CD14-positive monocyte (primary cell): Measurements from ENCODE around the gene TYMP. TPM values are rescaled to one million over a fixed set of nuclear protein-coding genes. Genes with fewer than 3 reads are reported as not detected.

Experiments
- DNase-seq, 3 donors: peaks; one replicate each; pipeline ENCODE4 v3.0.0-alpha.2; 2011 to 2022
- H2AFZ ChIP-seq: 2 replicates; pipeline ENCODE4 v1.6.0; 2012; ENCODE audit warnings: mild to moderate bottlenecking, low read depth, low read length, inconsistent platforms; ENCODE audit not compliant: insufficient read depth, poor library complexity, severe bottlenecking
- H3K27ac ChIP-seq, 2 donors: 1 replicate in 1 of 2; 2 replicates in 1 of 2; pipeline ENCODE4 v1.5.1; 2012 to 2013; ENCODE audit warnings: low read length in 2 of 2, control low read depth in 1 of 2, inconsistent platforms in 1 of 2, low read depth in 1 of 2, mild to moderate bottlenecking in 1 of 2
- H3K27me3 ChIP-seq, 2 donors: one replicate each; pipeline versions ENCODE4 v1.6.0 to v1.6.1; 2011 to 2013; ENCODE audit warnings: low read length in 2 of 2; ENCODE audit not compliant: control insufficient read depth in 2 of 2, insufficient read depth in 2 of 2
- H3K36me3 ChIP-seq, 2 donors: replicated peaks in 1 of 2; 1 replicate in 1 of 2; 2 replicates in 1 of 2; pipeline versions ENCODE4 v1.5.1 to v1.6.1; 2012 to 2013; ENCODE audit warnings: low read length in 2 of 2, control low read depth in 1 of 2, inconsistent platforms in 1 of 2, mild to moderate bottlenecking in 1 of 2; ENCODE audit not compliant: insufficient read depth in 2 of 2, control insufficient read depth in 1 of 2
- H3K4me1 ChIP-seq, 2 donors: 1 replicate in 1 of 2; 2 replicates in 1 of 2; pipeline versions ENCODE4 v1.5.1 to v1.6.1; 2012 to 2013; ENCODE audit warnings: low read length in 2 of 2, control low read depth in 1 of 2, inconsistent platforms in 1 of 2, mild to moderate bottlenecking in 1 of 2, moderate library complexity in 1 of 2; ENCODE audit not compliant: insufficient read depth in 2 of 2, control insufficient read depth in 1 of 2
- H3K4me2 ChIP-seq: replicated peaks from 2 replicates; pipeline ENCODE3; 2012; ENCODE audit warnings: low read length, moderate library complexity, mild to moderate bottlenecking; ENCODE audit not compliant: poor library complexity, severe bottlenecking; ENCODE audit errors: extremely low read depth
- H3K4me3 ChIP-seq, 3 experiments: fragments of 200-600 bp in 1 of 3; sonication (generic) in 1 of 3; replicated peaks in 1 of 3; 1 replicate in 2 of 3; 2 replicates in 1 of 3; pipeline ENCODE4 v1.5.1; 2011 to 2013; ENCODE audit warnings: low read length in 3 of 3, mild to moderate bottlenecking in 3 of 3, control low read depth in 2 of 3, low read depth in 2 of 3, inconsistent platforms in 1 of 3, moderate library complexity in 1 of 3
- H3K79me2 ChIP-seq: 2 replicates; pipeline ENCODE4 v1.6.0; 2012; ENCODE audit warnings: mild to moderate bottlenecking, control low read depth, inconsistent platforms, low read length, moderate library complexity; ENCODE audit not compliant: insufficient read depth
- H3K9ac ChIP-seq: 2 replicates; pipeline ENCODE4 v1.6.0; 2017; ENCODE audit warnings: low read length, mild to moderate bottlenecking; ENCODE audit not compliant: insufficient read depth, poor library complexity, severe bottlenecking
- H3K9me3 ChIP-seq, 2 donors: replicated peaks in 1 of 2; 1 replicate in 1 of 2; 2 replicates in 1 of 2; pipeline versions ENCODE4 v1.5.1 to v1.6.1; 2012 to 2013; ENCODE audit warnings: low read length in 2 of 2, control low read depth in 1 of 2; ENCODE audit not compliant: control insufficient read depth in 1 of 2, insufficient read depth in 1 of 2
- H4K20me1 ChIP-seq: 2 replicates; pipeline ENCODE4 v1.6.0; 2012; ENCODE audit warnings: mild to moderate bottlenecking, low read length, control low read depth, moderate library complexity; ENCODE audit not compliant: insufficient read depth
- H3K27ac Mint-ChIP-seq, 7 donors: one replicate each; pipeline ENCODE4 v1.8.0; 2020; ENCODE audit warnings: mild to moderate bottlenecking in 7 of 7, mixed read lengths in 7 of 7, moderate library complexity in 6 of 7, inconsistent platforms in 2 of 7
- H3K27me3 Mint-ChIP-seq, 3 donors: one replicate each; pipeline ENCODE4 v1.8.0; 2021 to 2022; ENCODE audit warnings: low read depth in 3 of 3, mild to moderate bottlenecking in 3 of 3, mixed read lengths in 3 of 3, moderate library complexity in 3 of 3, inconsistent platforms in 1 of 3
- H3K36me3 Mint-ChIP-seq, 2 donors: one replicate each; pipeline ENCODE4 v1.8.0; 2020; ENCODE audit warnings: mixed read lengths in 2 of 2, inconsistent platforms in 1 of 2, mild to moderate bottlenecking in 1 of 2
- H3K4me1 Mint-ChIP-seq: one replicate; pipeline ENCODE4 v1.8.0; 2020; ENCODE audit warnings: mild to moderate bottlenecking, mixed read lengths
- H3K4me3 Mint-ChIP-seq, 2 donors: one replicate each; pipeline ENCODE4 v1.8.0; 2020; ENCODE audit warnings: mild to moderate bottlenecking in 2 of 2, mixed read lengths in 2 of 2, moderate library complexity in 1 of 2
- H3K9me3 Mint-ChIP-seq, 7 donors: one replicate each; pipeline ENCODE4 v1.8.0; 2020 to 2022; ENCODE audit warnings: mixed read lengths in 7 of 7, mild to moderate bottlenecking in 6 of 7, moderate library complexity in 6 of 7, inconsistent platforms in 2 of 7
- WGBS: methylation state at CpG from one replicate; pipeline ENCODE4 v1.1.5; 2013; ENCODE audit warnings: missing lambda C conversion rate; ENCODE audit not compliant: insufficient coverage; 5-methylcytosine and 5-hydroxymethylcytosine counted together
- intact Hi-C, 2 donors: fragments of 100-400 bp; cut with micrococcal nuclease; formaldehyde crosslinking; loops; one replicate each; pipeline versions ENCODE4 v1.15.0 to v1.15.1; 2023
- polyA plus RNA-seq, 3 donors: library from polyadenylated mRNA; depleted of rRNA in 1 of 3; unstranded in 2 of 3; stranded (reverse) in 1 of 3; fragments of 300-500 nt in 2 of 3; fragments of >200 nt in 1 of 3; fragmentation: Illumina TruSeq in 2 of 3; gene quantifications; 1 replicate in 2 of 3; 2 replicates in 1 of 3; pipeline ENCODE4 v1.2.3, GENCODE V29; 2012 to 2021
- TF ChIP-seq, protein P1 (sequence below): fragments of 200-600 bp; IDR thresholded peaks from one replicate; pipeline ENCODE4 v1.8.0; 2022; ENCODE audit warnings: antibody characterized with exemption, mild to moderate bottlenecking

Gene TYMP
- polyA plus RNA-seq, 3 donors: 787 to 994 (median 955) TPM

DNA sequence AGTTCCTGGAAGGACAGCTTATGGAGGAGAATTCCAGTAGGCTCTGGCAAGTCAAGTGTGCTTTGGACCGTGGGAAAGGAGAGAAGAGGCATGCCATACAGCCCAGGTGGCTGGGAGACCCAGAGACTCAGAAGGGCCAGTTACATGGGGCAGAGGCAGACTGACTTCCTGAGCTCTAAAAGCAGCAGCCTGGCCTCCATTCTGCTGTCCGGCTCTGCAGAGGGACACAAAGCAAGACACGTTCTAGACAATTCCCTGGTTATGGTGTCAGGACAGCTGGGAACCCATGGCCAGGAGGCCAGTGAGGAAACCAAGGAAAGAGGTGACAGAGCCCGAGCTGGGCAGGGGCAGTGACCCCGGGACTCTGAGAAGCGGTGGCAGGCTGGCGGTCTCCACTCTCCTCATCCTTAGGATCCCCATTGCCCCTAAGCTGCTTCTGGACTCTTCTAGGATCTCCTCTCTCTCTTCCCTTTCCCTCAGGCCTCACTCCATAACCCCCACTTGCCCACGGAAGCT is 45.7 kb upstream of the TYMP start:
- intact Hi-C loops: loop anchor here in 1 of 2 donors (5.0 kb wide), 1 partner anchor 63 kb away; no protein-coding TSS in a partner anchor
- Histone ChIP-seq H3K36me3 (peaks cover 12 to 67% of the 10 kb centered on the region in 2 donors), H3K9me3 (no peaks in the 10 kb centered on the region), H3K4me2 (no peak overlapping the region), H3K9ac (no peak overlapping the region), H3K79me2 (no peaks in the 10 kb centered on the region), H3K27me3 (no peaks in the 10 kb centered on the region), H3K4me3 (no peak overlapping the region), H2AFZ (no peak overlapping the region), H4K20me1 (peaks cover 21% of the 10 kb centered on the region), H3K4me1 (peaks cover 11 to 20% of the 10 kb centered on the region in 2 donors), H3K27ac (no peak overlapping the region)
- WGBS: 98% methylated on average over 6 of the region's 8 CpGs
- no peak for DNase-seq
- H3K4me1 Mint-ChIP-seq: peaks cover 23% of the 10 kb centered on the region
- TF ChIP-seq, protein P1, sequence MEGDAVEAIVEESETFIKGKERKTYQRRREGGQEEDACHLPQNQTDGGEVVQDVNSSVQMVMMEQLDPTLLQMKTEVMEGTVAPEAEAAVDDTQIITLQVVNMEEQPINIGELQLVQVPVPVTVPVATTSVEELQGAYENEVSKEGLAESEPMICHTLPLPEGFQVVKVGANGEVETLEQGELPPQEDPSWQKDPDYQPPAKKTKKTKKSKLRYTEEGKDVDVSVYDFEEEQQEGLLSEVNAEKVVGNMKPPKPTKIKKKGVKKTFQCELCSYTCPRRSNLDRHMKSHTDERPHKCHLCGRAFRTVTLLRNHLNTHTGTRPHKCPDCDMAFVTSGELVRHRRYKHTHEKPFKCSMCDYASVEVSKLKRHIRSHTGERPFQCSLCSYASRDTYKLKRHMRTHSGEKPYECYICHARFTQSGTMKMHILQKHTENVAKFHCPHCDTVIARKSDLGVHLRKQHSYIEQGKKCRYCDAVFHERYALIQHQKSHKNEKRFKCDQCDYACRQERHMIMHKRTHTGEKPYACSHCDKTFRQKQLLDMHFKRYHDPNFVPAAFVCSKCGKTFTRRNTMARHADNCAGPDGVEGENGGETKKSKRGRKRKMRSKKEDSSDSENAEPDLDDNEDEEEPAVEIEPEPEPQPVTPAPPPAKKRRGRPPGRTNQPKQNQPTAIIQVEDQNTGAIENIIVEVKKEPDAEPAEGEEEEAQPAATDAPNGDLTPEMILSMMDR: no peak
- H3K36me3 Mint-ChIP-seq: peaks cover 48 to 74% of the 10 kb centered on the region in 2 donors
- peaks cover 0 to 11% (median 8%) of the 10 kb centered on the region in 3 donors for H3K27me3 Mint-ChIP-seq
- H3K9me3 Mint-ChIP-seq: no peaks in the 10 kb centered on the region
- peak overlapping the region in 2 of 7 donors; percentile 28 to 73 for H3K27ac Mint-ChIP-seq
- H3K4me3 Mint-ChIP-seq: no peak overlapping the region

DNA sequence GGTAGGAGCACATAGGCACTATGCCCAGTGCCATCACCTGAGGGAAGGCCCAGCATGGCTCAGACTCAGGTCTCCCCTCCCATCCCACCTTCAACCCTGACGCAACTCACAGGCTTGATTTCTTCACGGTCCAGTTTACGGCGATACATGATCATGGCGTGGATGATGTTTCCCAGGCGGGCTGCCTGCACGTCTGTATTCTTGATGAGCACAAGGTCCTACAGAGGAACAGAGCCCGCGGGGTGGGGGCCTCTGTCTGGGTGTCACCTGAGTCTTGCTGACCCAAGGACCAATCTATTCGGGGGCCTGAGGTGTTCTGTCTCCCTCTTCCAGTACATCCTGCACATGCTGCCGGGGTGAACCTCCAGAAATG is 44.6 kb upstream of the TYMP start:
- H3K27ac Mint-ChIP-seq: no peak overlapping the region
- 92% methylated on average over 9 of the region's 11 CpGs for WGBS
- TF ChIP-seq, protein P1: no peak
- no peaks in the 10 kb centered on the region for H3K9me3 ChIP-seq
- peaks cover 21 to 67% of the 10 kb centered on the region in 2 donors for H3K36me3 ChIP-seq
- no peak overlapping the region for H3K4me2 ChIP-seq
- no peak overlapping the region for H2AFZ ChIP-seq
- H3K27me3 Mint-ChIP-seq: peaks cover 0 to 11% (median 8%) of the 10 kb centered on the region in 3 donors
- H3K4me1 Mint-ChIP-seq: peaks cover 18% of the 10 kb centered on the region
- no peaks in the 10 kb centered on the region for H3K27me3 ChIP-seq
- H3K4me1 ChIP-seq: peaks cover 11 to 20% of the 10 kb centered on the region in 2 donors
- no peak overlapping the region for H3K9ac ChIP-seq
- no peak overlapping the region for H3K4me3 ChIP-seq
- no peaks in the 10 kb centered on the region for H3K9me3 Mint-ChIP-seq
- no peaks in the 10 kb centered on the region for H3K79me2 ChIP-seq
- intact Hi-C loops: no loop called here
- peak in 1 of 3 donors; percentile 2 for DNase-seq
- H3K36me3 Mint-ChIP-seq: peaks cover 46 to 75% of the 10 kb centered on the region in 2 donors
- H4K20me1 ChIP-seq: peaks cover 11% of the 10 kb centered on the region
- no peak overlapping the region for H3K4me3 Mint-ChIP-seq
- no peak overlapping the region for H3K27ac ChIP-seq
